Transverse colon (tissue), 3 donors: Measurements from ENCODE around the gene KCNQ4.

Experiments
- POLR2A ChIP-seq: fragments of 450-650 bp; IDR thresholded peaks from one replicate; pipeline ENCODE4 v1.6.1; 2016; ENCODE audit warnings: antibody characterized with exemption, mild to moderate bottlenecking, moderate library complexity
- TF ChIP-seq, protein P1 (sequence below), 5 experiments: fragments of 200-600 bp in 3 of 5; fragments of 450-650 bp in 2 of 5; sonication (generic) in 3 of 5; IDR thresholded peaks; 1 replicate in 2 of 5; 2 replicates in 3 of 5; pipeline ENCODE4 v1.5.1; 2016 to 2017; ENCODE audit warnings: antibody characterized with exemption in 5 of 5, inconsistent platforms in 3 of 5, mild to moderate bottlenecking in 2 of 5, moderate library complexity in 1 of 5

DNA sequence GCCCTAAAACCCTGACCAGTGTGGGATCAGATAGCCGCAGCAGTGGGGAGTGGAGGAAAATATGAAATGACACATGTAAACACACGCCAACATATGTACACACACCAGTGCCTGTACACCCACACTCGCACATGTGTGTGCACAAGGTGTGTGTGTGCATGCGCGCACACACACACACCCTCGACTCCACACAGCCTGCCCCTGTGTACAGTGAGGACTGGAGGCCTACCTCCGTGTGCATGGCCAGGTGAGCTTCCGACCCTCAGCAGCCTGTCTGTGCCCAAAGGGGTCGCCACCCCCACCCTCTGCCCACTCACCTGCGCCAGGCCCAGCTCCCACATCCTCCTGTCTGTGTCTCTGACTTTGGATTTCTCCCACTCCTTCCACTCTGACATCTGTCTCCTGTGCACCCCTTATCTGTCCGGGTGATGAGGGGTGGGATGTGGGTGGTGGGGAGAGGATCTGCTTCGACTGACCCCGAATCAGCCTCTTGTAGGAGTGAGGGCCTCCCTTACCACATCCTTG is 46.9 kb downstream of the KCNQ4 start:
- TF ChIP-seq, protein P1, sequence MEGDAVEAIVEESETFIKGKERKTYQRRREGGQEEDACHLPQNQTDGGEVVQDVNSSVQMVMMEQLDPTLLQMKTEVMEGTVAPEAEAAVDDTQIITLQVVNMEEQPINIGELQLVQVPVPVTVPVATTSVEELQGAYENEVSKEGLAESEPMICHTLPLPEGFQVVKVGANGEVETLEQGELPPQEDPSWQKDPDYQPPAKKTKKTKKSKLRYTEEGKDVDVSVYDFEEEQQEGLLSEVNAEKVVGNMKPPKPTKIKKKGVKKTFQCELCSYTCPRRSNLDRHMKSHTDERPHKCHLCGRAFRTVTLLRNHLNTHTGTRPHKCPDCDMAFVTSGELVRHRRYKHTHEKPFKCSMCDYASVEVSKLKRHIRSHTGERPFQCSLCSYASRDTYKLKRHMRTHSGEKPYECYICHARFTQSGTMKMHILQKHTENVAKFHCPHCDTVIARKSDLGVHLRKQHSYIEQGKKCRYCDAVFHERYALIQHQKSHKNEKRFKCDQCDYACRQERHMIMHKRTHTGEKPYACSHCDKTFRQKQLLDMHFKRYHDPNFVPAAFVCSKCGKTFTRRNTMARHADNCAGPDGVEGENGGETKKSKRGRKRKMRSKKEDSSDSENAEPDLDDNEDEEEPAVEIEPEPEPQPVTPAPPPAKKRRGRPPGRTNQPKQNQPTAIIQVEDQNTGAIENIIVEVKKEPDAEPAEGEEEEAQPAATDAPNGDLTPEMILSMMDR (IDR thresholded peaks at IDR 0.05): no peak
- TF ChIP-seq POLR2A: no peak
